8988T (cell line): ENCODE data around the gene PER3.

Experiments used
- DNase-seq: peaks from one replicate; pipeline ENCODE4 v3.0.0; 2011

Gene PER3

GRCh38 chr1:7839526-7839925, 55.4 kb downstream of the PER3 start:
- no peak for DNase-seq

GRCh38 chr1:7842517-7842916, 58.4 kb downstream of the PER3 start:
- no peak for DNase-seq

GRCh38 chr1:7845761-7846160, 61.7 kb downstream of the PER3 start:
- no peak for DNase-seq

GRCh38 chr1:7846656-7847055, 62.6 kb downstream of the PER3 start:
- DNase-seq = no peak

GRCh38 chr1:7847599-7847998, 63.5 kb downstream of the PER3 start:
- DNase-seq = no peak

- no peak for DNase-seq
These were observed 66.7 kb downstream of the PER3 start for GRCh38 chr1:7850786-7851185.

- no peak for DNase-seq
These were observed 69.0 kb downstream of the PER3 start, which contains the start of gene UTS2 for GRCh38 chr1:7852804-7853683. TSS of gene UTS2 (minus strand) at chr1:7853065. CDS start at chr1:7853003, 62 bp downstream.

GRCh38 chr1:7853684-7854026, 69.6 kb downstream of the PER3 start:
- DNase-seq = no peak

- no peak for DNase-seq
These were observed 72.3 kb downstream of the PER3 start for GRCh38 chr1:7856345-7856744.

GRCh38 chr1:7857000-7857399, 72.9 kb downstream of the PER3 start:
- DNase-seq = no peak

GRCh38 chr1:7857985-7858384, 73.9 kb downstream of the PER3 start:
- DNase-seq = no peak

- no peak for DNase-seq
These were observed 75.3 kb downstream of the PER3 start for GRCh38 chr1:7859406-7859805.

GRCh38 chr1:7860130-7860529, 76.0 kb downstream of the PER3 start:
- no peak for DNase-seq

GRCh38 chr1:7861452-7861851, 77.4 kb downstream of the PER3 start:
- DNase-seq = no peak

GRCh38 chr1:7862211-7863060, 78.3 kb downstream of the PER3 start:
- no peak for DNase-seq

GRCh38 chr1:7863756-7864328, 79.8 kb downstream of the PER3 start:
- no peak for DNase-seq

- DNase-seq = no peak
These were observed 81.9 kb downstream of the PER3 start for GRCh38 chr1:7865978-7866377.

- DNase-seq = no peak
These were observed 84.1 kb downstream of the PER3 start for GRCh38 chr1:7868070-7868780.

- DNase-seq = no peak
These were observed 85.2 kb downstream of the PER3 start for GRCh38 chr1:7869136-7869920.

GRCh38 chr1:7871136-7871535, 87.0 kb downstream of the PER3 start:
- no peak for DNase-seq

- no peak for DNase-seq
These were observed 90.0 kb downstream of the PER3 start for GRCh38 chr1:7873801-7874795.
